NOMO-1 (cell line): ENCODE results near the gene PPL.
"Not testable (repeated sequence)": the region's sequence is repeated elsewhere in the genome, so short reads cannot be mapped to it uniquely, and the experiment has no call there.

ENCODE experiments used
- DNase-seq, 2 experiments: peaks; one replicate each; lab custom pipeline; 2025; ENCODE audit not compliant: unreplicated experiment in 2 of 2; lab: John Stamatoyannopoulos, UW

PPL gene

GRCh38 chr16:4936991-4937781 lies at the start of gene PPL:
Gene PPL, minus strand, starts transcription at chr16:4937148. Its CDS starts 103 bp downstream, at chr16:4937045.
- DNase-seq = peak in 1 of 2 experiments; percentile 12

GRCh38 chr16:4984174-4984990 lies 47.4 kb upstream of the PPL start:
- no peak for DNase-seq

- no peak for DNase-seq
These were observed 45.3 kb upstream of the PPL start for GRCh38 chr16:4982056-4982867.

GRCh38 chr16:4981473-4981872 lies 44.5 kb upstream of the PPL start:
- no peak for DNase-seq

GRCh38 chr16:4980691-4981090 lies 43.7 kb upstream of the PPL start:
- no peak for DNase-seq

GRCh38 chr16:4979736-4980660 lies 43.0 kb upstream of the PPL start:
- no peak for DNase-seq

GRCh38 chr16:4979164-4979563 lies 42.2 kb upstream of the PPL start:
- no peak for DNase-seq

- DNase-seq = no peak
These were observed 39.7 kb upstream of the PPL start for GRCh38 chr16:4976611-4977145.

- DNase-seq = peak; percentile 58 to 95
These were observed 39.1 kb upstream of the PPL start for GRCh38 chr16:4976079-4976478.

- DNase-seq = no peak
These were observed 36.1 kb upstream of the PPL start for GRCh38 chr16:4972938-4973587.

GRCh38 chr16:4970010-4970409 lies 33.1 kb upstream of the PPL start:
- DNase-seq = no peak

- DNase-seq = no peak
These were observed 32.0 kb upstream of the PPL start for GRCh38 chr16:4968879-4969483.

- DNase-seq = not testable (repeated sequence)
These were observed 31.3 kb upstream of the PPL start for GRCh38 chr16:4968278-4968677.

- DNase-seq = no peak
These were observed 29.9 kb upstream of the PPL start for GRCh38 chr16:4966736-4967453.

GRCh38 chr16:4963527-4963926 lies 26.6 kb upstream of the PPL start:
- DNase-seq = not testable (repeated sequence)

GRCh38 chr16:4962716-4963115 lies 25.8 kb upstream of the PPL start:
- no peak for DNase-seq

- no peak for DNase-seq
These were observed 23.6 kb upstream of the PPL start for GRCh38 chr16:4960579-4960978.
